ENCODE results near the gene CHRNB2.
"Not testable (repeated sequence)": the region's sequence is repeated elsewhere in the genome, so short reads cannot be mapped to it uniquely, and the experiment has no call there.

CHRNB2 gene, protein sequence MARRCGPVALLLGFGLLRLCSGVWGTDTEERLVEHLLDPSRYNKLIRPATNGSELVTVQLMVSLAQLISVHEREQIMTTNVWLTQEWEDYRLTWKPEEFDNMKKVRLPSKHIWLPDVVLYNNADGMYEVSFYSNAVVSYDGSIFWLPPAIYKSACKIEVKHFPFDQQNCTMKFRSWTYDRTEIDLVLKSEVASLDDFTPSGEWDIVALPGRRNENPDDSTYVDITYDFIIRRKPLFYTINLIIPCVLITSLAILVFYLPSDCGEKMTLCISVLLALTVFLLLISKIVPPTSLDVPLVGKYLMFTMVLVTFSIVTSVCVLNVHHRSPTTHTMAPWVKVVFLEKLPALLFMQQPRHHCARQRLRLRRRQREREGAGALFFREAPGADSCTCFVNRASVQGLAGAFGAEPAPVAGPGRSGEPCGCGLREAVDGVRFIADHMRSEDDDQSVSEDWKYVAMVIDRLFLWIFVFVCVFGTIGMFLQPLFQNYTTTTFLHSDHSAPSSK

DNA sequence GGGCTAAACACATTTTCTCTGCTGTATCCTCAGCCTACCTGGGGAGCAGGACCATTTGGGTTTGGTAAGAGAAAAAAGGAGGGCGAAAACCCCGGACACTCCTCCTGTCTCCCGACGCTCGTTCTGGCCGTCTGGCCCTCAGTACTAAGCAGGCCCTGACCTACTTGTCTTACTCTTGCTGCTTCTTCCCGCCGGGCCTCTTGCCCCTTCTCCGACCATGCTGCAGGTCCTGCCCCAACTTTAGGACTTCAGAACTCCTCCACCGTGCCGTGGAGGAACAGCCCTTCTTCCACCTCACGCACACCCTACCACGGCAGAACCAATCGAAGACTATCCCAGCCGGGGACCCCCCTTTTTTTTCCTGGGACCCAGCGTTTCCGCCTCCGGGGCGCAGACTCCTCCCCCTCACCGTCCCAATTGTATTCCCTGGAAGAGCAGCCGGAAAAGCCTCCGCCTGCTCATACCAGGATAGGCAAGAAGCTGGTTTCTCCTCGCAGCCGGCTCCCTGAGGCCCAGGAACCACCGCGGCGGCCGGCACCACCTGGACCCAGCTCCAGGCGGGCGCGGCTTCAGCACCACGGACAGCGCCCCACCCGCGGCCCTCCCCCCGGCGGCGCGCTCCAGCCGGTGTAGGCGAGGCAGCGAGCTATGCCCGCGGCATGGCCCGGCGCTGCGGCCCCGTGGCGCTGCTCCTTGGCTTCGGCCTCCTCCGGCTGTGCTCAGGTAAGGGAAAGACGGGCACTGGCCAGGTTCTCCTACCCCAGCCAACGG, at the start of gene CHRNB2:
TSS of gene CHRNB2 (plus strand) at position 393 of the 771 bp plus-strand sequence. CDS start at position 660, 267 bp downstream.
- peak; percentile 7 for DNase-seq

DNA sequence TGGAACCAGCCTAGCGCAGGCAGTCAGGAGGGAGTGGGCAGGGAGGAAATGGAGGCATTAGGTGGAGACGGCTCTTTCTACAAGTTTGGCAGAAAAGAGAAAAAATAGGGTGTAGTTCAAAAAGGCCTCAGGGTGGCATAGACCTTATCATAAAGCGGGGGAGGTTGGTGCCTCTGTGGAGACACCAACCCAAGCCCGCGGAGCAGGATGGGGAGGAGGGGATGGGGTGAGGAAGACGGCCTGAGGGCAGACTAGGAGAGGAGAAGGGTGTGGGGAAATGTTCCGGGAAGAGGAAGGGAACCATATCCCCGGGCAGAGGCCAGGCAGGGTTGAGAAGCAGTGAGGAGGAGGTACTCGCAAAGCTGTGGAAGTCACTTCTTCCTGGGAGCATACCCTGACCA, 48.0 kb upstream of the CHRNB2 start:
- DNase-seq, result no peak

DNA sequence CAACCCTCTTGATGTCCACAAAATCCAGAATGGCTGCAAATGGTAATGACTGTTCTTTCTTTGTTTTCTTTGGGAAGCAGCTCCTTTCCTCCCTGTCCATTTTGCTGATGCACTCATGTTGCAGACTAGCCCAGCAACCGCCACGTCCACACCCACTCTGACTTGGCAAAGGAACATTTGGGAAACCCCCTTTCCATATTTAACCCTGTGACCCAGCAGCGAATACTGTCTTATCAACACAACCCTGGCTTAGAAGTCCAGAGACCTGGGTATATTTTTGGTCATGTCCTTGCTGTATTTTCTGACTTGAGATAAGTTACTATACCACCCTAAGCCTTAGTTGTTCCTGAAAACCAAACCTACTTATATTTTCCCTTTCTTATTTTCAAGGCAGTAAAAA, 47.2 kb upstream of the CHRNB2 start:
- no peak for DNase-seq

DNA sequence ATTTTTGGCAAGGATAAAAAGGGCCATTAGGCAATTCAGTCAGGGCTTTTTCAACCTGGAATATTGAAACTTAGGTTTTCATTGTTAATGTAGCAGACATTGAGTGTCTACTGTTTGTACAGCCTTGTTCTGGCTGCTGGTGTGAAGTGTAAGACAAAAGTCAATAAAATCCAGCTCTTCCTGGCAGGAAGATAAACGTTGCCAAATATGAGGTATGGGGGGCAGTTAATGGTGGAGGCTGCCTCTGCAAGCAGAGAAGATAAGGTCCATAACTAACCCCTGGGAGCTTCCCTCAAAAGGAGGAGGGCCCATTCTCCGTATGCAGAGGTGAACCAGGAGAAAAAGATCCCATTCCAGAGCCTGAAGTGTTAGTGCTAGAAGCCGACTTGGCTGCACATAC, 45.9 kb upstream of the CHRNB2 start:
- no peak for DNase-seq

DNA sequence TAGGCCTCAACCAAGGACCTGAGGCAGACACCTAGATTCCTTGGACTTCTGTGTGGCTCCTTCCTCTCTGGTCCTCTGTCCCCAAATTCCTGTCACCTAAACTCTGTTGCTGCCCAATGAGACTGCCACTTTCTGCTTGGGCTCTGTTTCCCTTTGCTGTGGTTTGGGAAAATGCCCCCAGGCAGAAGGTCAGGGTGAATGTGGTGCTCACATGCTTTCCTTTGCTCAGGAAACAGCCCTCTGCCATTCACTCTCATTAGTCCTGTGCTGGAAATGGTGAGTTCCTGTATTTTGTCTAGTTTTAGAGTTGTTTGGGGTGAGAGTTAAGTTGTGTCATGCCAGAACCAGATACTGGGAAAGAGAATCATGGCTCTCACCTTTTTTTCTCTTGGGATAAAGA, 42.7 kb upstream of the CHRNB2 start:
- no peak for DNase-seq

GRCh38 chr1:154527192-154527591, 40.4 kb upstream of the CHRNB2 start:
- no peak for DNase-seq

- DNase-seq, result no peak
These were observed 38.3 kb upstream of the CHRNB2 start for GRCh38 chr1:154529308-154529707.

- DNase-seq, result not testable (repeated sequence)
These were observed 35.6 kb upstream of the CHRNB2 start for GRCh38 chr1:154531950-154532349.

- DNase-seq, result no peak
These were observed 33.4 kb upstream of the CHRNB2 start for GRCh38 chr1:154533952-154534844.

DNA sequence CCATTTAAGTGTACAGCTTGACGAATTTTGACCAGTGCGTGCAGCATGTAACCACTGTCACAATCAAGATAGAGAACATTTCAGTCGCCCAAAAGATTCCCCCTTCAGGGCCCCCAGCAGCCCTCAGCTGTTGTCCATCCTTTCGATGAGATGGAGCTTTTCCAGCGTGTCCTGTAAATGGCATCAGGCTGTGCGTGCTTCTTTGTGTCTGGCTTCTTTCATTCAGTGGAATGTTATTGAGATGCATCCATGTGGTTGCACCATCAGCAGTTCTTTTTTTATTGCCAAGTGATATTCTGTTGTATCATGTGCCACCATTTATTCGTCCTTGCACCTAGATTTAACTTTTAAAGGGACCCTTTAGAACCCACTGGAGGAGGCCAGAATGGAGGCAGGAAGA, 31.0 kb upstream of the CHRNB2 start:
- DNase-seq, result no peak

- DNase-seq, result no peak
These were observed 27.8 kb upstream of the CHRNB2 start for GRCh38 chr1:154539486-154540483.

DNA sequence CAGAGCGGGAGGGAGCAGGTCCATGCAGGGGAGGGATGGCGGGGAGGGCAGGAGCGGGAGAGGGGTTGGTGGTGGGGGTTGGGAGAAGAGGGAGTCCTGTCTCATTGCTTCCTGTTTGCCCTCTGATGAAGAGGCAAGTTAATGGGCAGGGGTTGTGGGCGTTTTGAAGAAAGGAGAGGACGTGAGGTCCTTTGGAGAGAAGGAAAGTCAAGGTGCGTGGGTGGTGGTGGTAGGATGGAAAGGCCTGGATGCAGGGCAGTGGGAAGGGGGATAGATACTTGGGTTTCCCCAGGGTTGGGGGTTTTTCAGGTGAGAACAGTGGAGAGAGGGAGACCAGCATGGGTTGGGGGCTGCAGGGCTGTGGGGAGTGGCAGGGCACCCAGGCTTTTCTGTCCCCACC, 26.3 kb upstream of the CHRNB2 start:
- DNase-seq, result no peak

GRCh38 chr1:154546264-154547063, 21.1 kb upstream of the CHRNB2 start:
- no peak for DNase-seq

- no peak for DNase-seq
These were observed 20.4 kb upstream of the CHRNB2 start for GRCh38 chr1:154547105-154547732.

GRCh38 chr1:154548028-154548427, 19.6 kb upstream of the CHRNB2 start:
- DNase-seq, result no peak

DNA sequence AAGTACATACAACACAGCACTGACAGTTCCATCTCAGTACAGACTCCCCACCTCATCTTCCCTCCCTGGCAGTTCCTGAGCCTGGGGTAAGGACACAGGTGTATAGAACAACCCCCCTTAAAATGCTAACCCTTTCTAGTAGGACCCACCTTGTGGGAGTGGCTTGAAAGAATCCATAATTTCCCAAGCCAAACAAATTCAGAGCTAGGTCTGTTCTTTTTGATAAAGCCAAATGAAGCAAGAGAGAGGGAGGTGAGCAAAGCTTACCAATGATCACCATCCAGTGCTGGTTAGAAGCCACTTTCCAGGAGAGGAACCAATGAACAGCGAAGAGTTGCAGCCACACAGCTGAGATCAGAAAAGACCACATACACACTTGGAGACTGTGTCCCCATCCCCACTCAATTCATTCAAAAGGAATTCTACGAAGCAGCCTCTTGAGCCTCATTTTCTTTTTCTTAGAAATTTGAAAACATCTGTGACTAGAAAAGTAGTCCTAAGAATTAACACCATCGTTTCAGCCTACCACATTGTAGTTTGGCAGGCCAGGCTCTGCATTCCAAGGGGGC, 18.3 kb upstream of the CHRNB2 start:
- no peak for DNase-seq

- DNase-seq, result no peak
These were observed 17.5 kb upstream of the CHRNB2 start for GRCh38 chr1:154550070-154550469.

DNA sequence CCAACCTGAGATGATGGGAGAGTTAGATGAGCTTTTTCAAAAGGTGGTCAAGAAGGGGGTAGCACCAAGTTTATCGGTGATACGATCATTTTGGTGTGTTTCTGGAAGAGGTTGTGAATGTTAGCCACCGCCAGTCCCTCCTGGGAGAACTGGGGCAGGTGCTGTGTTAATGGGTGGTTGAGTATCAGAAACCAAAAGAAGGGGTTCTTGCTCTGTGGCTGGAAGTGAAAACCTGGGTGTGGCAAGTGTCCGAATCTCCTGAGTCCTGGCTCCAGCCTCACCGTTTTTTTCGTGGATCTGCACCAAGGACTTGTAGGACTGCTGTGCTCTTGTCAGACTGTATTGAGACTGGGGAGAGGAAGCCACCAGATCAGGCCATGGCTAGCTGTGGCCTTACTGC, 16.9 kb upstream of the CHRNB2 start:
- DNase-seq, result no peak

GRCh38 chr1:154551474-154551873, 16.1 kb upstream of the CHRNB2 start:
- no peak for DNase-seq

DNA sequence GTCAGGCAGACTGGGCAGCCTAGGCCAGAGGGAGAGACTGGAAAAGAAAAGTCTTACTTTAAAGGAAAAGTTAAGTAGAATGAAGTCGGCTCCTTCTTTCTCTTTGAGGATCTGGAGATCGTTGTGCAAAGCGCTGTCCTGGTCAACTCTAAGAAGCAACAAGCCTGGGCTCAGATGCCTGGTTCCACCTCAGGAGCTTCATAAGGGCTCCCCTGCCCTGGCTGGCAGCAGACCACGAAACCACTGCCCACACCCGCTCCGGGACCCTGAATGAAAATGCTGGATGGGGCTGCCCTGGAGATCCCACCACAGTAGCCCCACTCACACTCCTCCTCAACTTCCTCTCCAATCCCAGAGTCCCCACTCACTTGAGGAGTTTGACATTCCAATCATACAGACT, 15.5 kb upstream of the CHRNB2 start:
- DNase-seq, result no peak
